Right lobe of liver (tissue), 6 donors: Measurements from ENCODE around the gene PRKCD. TPM values are rescaled to one million over a fixed set of nuclear protein-coding genes. Genes with fewer than 3 reads are reported as not detected.

ENCODE experiments used
- ATAC-seq, 4 donors: fragments of 200-7000 bp; cut with Tn5 transposase; one replicate each; pipeline ENCODE4 v1.9.1; 2020; ENCODE audit warnings: mild to moderate bottlenecking in 4 of 4, moderate library complexity in 4 of 4
- DNase-seq, 3 donors: peaks; one replicate each; pipeline ENCODE4 v3.0.0-alpha.2; 2020
- H3K27ac ChIP-seq, 3 donors: fragments of 200-600 bp; one replicate each; pipeline ENCODE4 v1.8.0; 2022
- H3K27me3 ChIP-seq, 2 donors: fragments of 200-600 bp; one replicate each; pipeline ENCODE4 v1.8.0; 2022
- H3K36me3 ChIP-seq, 4 donors: fragments of 200-600 bp; sonication (generic) in 1 of 4; one replicate each; pipeline versions ENCODE4 v1.5.1 to v1.8.0; 2017 to 2022; ENCODE audit warnings: control low read depth in 1 of 4
- H3K4me1 ChIP-seq, 4 donors: fragments of 200-600 bp; sonication (generic) in 1 of 4; one replicate each; pipeline versions ENCODE4 v1.5.1 to v1.8.0; 2017 to 2022; ENCODE audit warnings: control low read depth in 1 of 4
- H3K4me3 ChIP-seq, 3 donors: fragments of 200-600 bp; one replicate each; pipeline ENCODE4 v1.8.0; 2022
- H3K9me3 ChIP-seq, 4 donors: fragments of 200-600 bp; sonication (generic) in 1 of 4; one replicate each; pipeline versions ENCODE4 v1.5.1 to v1.8.0; 2017 to 2022; ENCODE audit warnings: control low read depth in 1 of 4
- POLR2A ChIP-seq: fragments of 450-650 bp; IDR thresholded peaks from one replicate; pipeline ENCODE4 v1.6.1; 2017; ENCODE audit warnings: antibody characterized with exemption, mild to moderate bottlenecking
- WGBS: methylation state at CpG from one replicate; pipeline ENCODE4 v1.1.6; 2018; ENCODE audit warnings: low coverage, low lambda C conversion rate; ENCODE audit not compliant: insufficient coverage; ENCODE audit errors: missing lambda C conversion rate; 5-methylcytosine and 5-hydroxymethylcytosine counted together
- intact Hi-C, 2 donors: fragments of 100-400 bp; cut with DNase I; formaldehyde crosslinking; loops; one replicate each; pipeline versions ENCODE4 v1.11.2 to v1.14.1; 2022
- total RNA-seq, 6 experiments: library from RNA; depleted of rRNA in 2 of 6; stranded (reverse); fragments of >200 nt in 2 of 6; fragmentation: NEBNext Ultra II Directional in 3 of 6; extraction: Animal tissue kit (Norgen Biotek cat#: 25700) in 3 of 6; gene quantifications; one replicate each; pipeline versions ENCODE4 v1.1.0 to v1.2.4, GENCODE V29; 2016 to 2023
- TF ChIP-seq, protein P1 (sequence below), 4 donors: fragments of 200-600 bp in 3 of 4; fragments of 450-650 bp in 1 of 4; IDR thresholded peaks; one replicate each; pipeline versions ENCODE4 v1.5.1 to v1.8.0; 2016 to 2022; ENCODE audit warnings: antibody characterized with exemption in 4 of 4, mild to moderate bottlenecking in 2 of 4
- donor health status: DM: no; HTN: yes; CAD: no.
- donor health status: DM: no; HTN: no; CAD: no.
- donor health status: DM: no; HTN: no; CAD: no.
- donor health status: DM: no; HTN: yes; CAD: no.
- donor health status: DM: no; HTN: yes; CAD: no.

PRKCD gene
- total RNA-seq, 6 experiments from 2014 or later = 3.5 to 8.3 (median 5.1) TPM

DNA sequence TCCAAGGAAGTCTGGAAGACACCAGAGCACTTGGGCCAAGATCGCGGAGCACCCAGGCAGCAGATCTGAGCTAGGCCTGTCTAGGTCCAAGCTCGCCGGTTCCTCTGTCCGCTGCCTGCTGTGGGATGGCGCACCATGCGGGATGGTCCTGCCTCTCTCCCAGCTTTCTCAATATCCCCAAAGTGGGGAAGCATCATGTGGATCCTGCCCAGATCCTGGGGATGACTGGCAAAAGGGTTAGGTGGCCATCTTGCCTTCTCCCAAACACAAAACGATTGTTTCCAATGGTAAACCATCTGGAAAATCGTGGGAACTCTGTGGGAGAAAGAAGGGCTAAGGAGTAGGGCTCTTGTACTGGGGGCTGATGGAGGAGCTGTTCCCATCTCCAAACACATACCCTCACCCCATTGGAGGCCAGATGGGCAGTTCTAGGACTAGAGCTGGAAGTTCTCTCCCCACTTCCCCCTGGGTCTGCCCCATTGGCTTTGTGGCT is 8.9 kb downstream of the PRKCD start:
- 66% methylated on average over 2 of the region's 9 CpGs for WGBS
- Histone ChIP-seq H3K4me1 (no peaks in the 10 kb centered on the region), H3K4me3 (no peak overlapping the region), H3K36me3 (peaks cover 0 to 4% (median 0%) of the 10 kb centered on the region in 4 donors), H3K27me3 (no peaks in the 10 kb centered on the region), H3K27ac (peak overlapping the region in 1 of 3 donors; percentile 29), H3K9me3 (no peaks in the 10 kb centered on the region)
- no peak for TF ChIP-seq POLR2A
- TF ChIP-seq, protein P1, sequence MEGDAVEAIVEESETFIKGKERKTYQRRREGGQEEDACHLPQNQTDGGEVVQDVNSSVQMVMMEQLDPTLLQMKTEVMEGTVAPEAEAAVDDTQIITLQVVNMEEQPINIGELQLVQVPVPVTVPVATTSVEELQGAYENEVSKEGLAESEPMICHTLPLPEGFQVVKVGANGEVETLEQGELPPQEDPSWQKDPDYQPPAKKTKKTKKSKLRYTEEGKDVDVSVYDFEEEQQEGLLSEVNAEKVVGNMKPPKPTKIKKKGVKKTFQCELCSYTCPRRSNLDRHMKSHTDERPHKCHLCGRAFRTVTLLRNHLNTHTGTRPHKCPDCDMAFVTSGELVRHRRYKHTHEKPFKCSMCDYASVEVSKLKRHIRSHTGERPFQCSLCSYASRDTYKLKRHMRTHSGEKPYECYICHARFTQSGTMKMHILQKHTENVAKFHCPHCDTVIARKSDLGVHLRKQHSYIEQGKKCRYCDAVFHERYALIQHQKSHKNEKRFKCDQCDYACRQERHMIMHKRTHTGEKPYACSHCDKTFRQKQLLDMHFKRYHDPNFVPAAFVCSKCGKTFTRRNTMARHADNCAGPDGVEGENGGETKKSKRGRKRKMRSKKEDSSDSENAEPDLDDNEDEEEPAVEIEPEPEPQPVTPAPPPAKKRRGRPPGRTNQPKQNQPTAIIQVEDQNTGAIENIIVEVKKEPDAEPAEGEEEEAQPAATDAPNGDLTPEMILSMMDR (IDR thresholded peaks at IDR 0.05) = no peak
- DNase-seq (no peak), ATAC-seq (no peak)
- intact Hi-C loops = no loop called here

DNA sequence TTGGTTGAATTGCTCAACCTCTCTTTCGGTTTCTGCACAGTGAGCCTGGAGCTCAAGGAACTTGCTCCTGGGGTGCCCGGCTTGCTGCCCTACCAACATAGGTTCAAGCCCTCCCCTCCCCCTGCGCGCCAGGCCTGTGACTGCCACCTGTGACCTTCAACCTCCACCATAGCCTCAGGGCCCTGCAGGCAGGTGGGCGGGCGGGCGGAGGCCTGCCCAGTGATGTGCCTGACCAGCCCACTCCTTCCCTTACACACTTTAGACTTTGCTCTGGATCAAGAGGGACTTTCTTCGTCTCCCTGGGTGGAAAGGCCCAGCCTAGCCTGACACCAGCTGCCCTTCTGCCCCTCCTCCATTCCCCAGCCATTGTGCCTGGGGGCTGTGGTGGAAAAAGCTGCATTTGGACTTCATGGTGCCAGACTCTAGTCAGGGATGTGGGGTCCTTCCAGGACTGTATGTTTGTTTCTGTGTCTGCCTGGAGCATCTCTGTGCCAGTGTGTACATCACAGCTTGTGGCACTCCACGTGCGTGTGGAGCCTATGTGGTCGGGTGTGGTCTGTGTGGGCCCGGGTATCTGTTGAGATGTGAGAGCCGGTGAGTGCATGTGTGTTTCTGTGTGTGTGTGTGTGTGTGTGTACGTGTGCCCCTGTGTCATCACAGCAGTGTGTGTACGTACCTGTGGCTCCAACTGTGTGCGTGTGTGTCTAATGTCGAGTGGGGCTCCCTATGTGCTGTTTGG is 9.5 kb downstream of the PRKCD start:
- H3K4me1 ChIP-seq = no peaks in the 10 kb centered on the region
- H3K36me3 ChIP-seq = peaks cover 0 to 4% (median 0%) of the 10 kb centered on the region in 4 donors
- no peaks in the 10 kb centered on the region for H3K27me3 ChIP-seq
- DNase-seq = no peak
- H3K4me3 ChIP-seq = no peak overlapping the region
- 56% methylated on average over 7 of the region's 17 CpGs for WGBS
- no peak for TF ChIP-seq POLR2A
- TF ChIP-seq, protein P1 (IDR thresholded peaks at IDR 0.05) = no peak
- H3K9me3 ChIP-seq = no peaks in the 10 kb centered on the region
- ATAC-seq = peak in 3 of 4 donors; percentile 29 to 54 (median 43)
- intact Hi-C loops = no loop called here
- H3K27ac ChIP-seq = no peak overlapping the region

DNA sequence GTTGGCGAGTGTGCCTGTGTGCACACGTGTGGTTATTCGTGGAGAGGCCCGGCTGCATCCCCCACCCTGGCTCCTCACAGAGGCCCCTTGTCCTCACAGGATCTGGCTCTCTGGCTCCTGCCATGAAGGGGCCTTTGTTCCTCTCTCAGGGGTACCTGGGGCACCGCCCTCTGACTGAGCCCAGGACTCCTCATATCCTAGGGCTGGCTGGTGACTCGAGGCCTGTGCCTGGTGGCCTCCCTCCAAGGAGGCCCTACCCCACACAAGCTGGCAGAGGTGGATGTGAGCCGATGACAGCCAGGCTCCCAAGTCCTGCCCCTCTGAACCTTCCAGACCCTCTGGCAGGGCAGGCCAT is 10.0 kb downstream of the PRKCD start:
- WGBS = no CpG with 5 or more reads among the region's 7 CpGs
- Histone ChIP-seq H3K9me3 (no peaks in the 10 kb centered on the region), H3K27ac (no peak overlapping the region), H3K36me3 (peaks cover 0 to 4% (median 0%) of the 10 kb centered on the region in 4 donors), H3K27me3 (no peaks in the 10 kb centered on the region), H3K4me3 (no peak overlapping the region), H3K4me1 (no peaks in the 10 kb centered on the region)
- no peak for TF ChIP-seq POLR2A
- TF ChIP-seq, protein P1 (IDR thresholded peaks at IDR 0.05) = no peak
- DNase-seq = no peak
- intact Hi-C loops = no loop called here
- ATAC-seq = no peak

DNA sequence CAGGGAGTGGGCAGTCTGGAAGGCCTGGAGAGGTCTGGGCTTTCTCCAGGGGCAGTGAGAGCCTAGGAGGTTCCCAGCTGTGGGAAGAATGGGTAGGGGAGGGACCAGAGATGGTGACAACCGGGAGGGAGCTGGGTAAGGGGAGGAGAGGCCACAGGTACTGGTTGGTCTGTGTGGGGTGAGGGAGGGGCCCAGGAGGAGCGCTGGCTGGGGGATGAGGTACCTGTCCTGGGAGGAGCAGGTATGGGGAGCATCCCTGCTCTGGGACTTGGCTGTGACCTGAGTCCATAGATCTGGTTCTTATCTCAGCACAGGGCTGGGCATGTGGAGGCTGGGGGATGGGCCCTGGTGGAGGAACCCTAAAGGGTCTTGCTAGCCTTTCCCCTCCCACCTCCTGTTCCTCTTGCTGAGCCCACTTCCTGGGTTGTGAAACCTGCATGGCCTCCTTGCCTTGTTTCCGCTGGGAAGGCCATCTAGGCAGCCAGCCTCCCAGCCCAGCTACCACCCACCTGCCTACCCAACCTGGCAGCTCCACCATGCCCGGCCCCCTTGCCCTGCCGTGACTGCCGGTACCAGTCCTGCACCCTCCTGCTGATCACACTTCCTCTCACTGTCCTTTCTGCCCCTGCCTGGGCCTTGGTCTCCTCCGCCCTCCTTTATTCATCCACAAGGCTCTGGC is 11.0 kb downstream of the PRKCD start:
- ATAC-seq (no peak), DNase-seq (no peak)
- H3K4me1 ChIP-seq = no peaks in the 10 kb centered on the region

More for the DNA sequence above, 11.0 kb downstream of the PRKCD start:
- TF ChIP-seq POLR2A = no peak
- TF ChIP-seq, protein P1 (IDR thresholded peaks at IDR 0.05) = no peak
- H3K4me3 ChIP-seq = no peak overlapping the region
- H3K36me3 ChIP-seq = peaks cover 0 to 4% (median 0%) of the 10 kb centered on the region in 4 donors
- 40% methylated on average over 2 of the region's 7 CpGs for WGBS
- intact Hi-C loops = no loop called here
- no peaks in the 10 kb centered on the region for H3K27me3 ChIP-seq
- no peak overlapping the region for H3K27ac ChIP-seq
- no peaks in the 10 kb centered on the region for H3K9me3 ChIP-seq
